Fibroblast of skin of right biceps (primary cell): ENCODE results near the gene NXPH2.
"Not testable (repeated sequence)": the region's sequence is repeated elsewhere in the genome, so short reads cannot be mapped to it uniquely, and the experiment has no call there.

Experiments used
- DNase-seq: peaks from one replicate; pipeline ENCODE4 v3.0.0-alpha.2; 2013

NXPH2 gene

DNA sequence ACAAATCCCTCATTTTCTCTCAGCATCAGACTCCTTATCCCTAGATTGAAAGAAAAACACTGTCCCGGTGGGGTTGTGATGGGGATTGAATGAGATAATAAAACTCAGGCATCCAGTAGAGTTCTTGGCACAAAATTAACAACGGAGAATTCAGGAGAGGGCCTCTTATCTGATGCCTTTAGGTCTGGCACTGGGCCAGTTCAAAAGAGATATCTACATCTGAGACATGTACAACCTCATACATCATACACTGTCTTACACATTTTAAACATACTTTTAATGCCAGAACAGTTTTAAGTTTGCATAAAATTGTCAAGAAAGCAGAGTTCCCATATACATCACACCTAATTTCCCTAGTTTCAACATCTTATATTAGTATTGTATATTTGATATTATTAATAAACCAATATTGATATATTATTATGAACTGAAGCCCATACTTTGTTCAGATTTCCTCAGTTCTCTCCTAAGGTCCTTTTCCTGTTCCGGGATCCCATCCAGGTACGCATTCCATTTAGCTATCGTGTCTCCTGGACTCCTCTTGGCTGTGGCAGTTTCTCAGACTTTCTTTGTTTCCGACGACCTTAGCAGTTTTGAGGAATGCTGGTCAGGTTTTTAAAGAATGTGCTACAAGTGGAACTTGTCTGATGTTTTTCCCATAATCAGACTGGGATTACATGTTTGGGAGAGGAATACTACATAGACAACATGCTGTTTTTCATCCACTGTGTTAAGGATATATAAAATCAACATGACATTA, 27.8 kb downstream of the NXPH2 start:
- peak; percentile 66 for DNase-seq

- DNase-seq = no peak
Measured at GRCh38 chr2:138744713-138745112, 35.5 kb downstream of the NXPH2 start.

DNA sequence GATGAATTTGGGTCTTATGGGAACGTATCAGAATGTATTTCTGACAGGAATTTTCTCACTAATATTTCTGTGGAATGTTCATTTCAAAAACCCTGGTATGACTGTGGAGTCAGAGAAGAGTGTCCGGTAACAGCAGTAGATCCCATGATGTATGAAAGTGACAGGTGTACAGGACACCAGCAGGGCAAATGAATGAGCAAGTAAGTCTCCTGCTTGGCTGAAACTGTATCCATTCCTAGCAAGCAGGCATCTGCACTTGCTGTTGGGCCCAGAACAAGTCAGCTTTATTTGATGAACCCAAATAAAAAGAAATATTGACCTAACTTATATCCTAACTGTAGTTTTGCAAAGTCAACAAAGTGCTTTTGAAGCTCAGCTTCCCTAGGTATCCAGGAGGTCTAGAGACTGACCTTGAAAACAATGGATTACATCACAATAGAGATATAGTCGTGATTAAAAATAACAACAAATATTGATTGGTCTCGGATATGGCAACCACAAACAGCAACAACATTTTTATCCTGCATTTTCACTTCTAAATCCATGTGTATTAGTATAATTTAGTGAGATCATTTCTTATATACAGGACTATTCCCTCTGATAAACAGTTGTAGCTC, 37.6 kb downstream of the NXPH2 start:
- DNase-seq = no peak

- no peak for DNase-seq
Measured at GRCh38 chr2:138741851-138742250, 38.3 kb downstream of the NXPH2 start.

GRCh38 chr2:138737009-138737554, 43.1 kb downstream of the NXPH2 start:
- DNase-seq = not testable (repeated sequence)

- no peak for DNase-seq
Measured at GRCh38 chr2:138732651-138733050, 47.5 kb downstream of the NXPH2 start.

DNA sequence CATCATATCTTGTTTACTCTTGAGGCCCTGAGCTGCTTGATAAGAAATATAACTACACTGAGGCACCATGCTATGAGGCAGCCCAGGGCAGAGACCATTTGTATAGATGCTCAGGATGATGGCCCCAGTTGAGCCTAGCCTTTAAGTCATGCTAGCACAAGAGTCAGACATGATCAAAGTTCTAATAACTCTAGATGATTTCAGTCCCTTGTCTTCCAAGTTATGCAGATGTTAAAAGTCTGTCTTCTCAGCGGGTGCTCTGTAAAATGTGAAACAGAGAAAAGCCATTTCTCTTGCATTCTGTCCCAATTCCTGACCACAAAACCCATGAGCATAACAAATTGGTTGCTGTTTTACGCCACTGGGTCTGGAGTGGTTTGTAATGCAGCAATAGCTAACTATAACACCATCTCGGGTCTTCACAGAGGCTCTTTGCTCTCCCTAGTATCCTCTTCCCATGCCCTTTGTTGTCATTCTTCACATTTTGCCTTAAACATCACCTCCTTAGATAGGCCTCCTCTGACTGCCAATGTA, 49.6 kb downstream of the NXPH2 start:
- no peak for DNase-seq

DNA sequence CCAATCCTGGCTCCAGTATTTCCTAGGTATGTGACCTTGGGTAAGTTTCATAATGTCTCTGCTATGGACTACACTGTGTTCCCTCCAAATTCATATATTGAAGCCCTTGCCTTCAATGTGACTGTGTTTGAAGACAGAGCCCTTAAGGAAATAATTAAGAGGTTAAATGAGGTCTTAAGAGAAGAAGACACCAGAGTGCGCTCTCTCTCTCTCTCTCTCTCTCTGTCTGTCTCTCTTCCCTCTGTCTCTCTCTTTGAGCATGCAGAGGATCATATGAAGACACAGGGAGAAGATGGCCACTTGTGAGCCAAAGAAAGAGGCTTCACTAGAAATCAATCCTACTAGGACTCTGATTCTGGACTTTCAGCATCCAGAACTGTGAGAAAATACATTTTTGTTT, 52.2 kb downstream of the NXPH2 start:
- DNase-seq = no peak

- DNase-seq = no peak
Measured at GRCh38 chr2:138726681-138727080, 53.5 kb downstream of the NXPH2 start.

GRCh38 chr2:138724729-138725459, 55.3 kb downstream of the NXPH2 start:
- no peak for DNase-seq

GRCh38 chr2:138724327-138724726, 55.9 kb downstream of the NXPH2 start:
- no peak for DNase-seq

DNA sequence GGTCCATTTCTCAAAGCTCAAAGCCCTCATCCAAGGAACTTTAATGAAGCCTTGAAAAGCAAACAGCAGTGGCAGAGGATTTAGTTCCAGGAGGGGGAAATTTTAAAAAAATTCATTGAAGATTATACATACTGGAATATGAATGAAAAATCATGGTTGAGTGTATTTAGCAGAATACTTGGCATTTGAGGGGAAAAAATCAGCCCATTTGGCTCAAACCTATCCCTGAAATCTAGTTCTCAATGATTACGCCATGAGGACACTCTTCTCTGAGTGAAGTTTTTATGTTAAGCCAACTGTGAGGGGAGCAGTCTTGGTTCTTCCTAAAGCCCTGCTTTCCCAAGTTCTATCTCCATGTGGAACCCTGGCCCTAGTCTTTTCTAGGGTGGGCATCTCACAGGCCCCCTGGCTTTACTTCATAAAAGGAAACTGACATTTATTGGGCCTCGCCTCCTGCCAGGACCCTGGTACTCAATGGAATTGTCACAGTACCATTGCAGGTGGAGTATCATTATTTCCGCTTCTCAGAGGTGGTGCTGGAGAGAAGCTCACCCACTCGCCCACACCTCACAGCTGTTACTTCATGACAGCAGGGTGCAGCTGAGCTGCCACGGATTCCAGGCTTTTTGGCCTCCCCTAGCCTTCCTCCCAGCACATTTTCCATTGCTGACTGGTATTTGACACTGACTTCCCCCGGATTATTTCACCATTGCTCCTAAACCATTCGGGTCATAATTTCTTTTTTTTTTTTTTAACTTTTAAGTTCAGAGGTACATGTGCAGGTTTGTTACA, 56.8 kb downstream of the NXPH2 start:
- DNase-seq = no peak

DNA sequence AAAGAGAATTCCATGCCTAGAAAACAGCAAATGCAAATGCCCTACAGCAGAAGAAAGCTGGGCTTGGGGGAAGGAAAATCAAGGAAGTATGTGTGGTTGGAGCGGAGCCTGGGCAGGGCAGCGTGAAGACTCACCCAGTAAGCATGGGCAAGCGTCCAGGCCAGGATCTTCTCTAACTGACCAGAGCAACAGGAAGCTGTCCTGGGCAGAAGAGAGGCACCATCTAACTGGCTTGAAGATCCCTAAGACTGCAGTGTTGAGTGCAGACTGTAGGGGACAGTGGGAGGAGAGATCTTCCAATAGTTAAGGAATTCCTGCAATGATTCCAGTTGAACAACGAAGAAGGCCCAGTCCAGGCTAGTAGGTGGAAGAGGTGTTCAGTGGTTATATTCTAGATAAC, 57.9 kb downstream of the NXPH2 start:
- DNase-seq = no peak

- no peak for DNase-seq
Measured at GRCh38 chr2:138720035-138720838, 60.0 kb downstream of the NXPH2 start.

- no peak for DNase-seq
Measured at GRCh38 chr2:138718405-138718804, 61.8 kb downstream of the NXPH2 start.

DNA sequence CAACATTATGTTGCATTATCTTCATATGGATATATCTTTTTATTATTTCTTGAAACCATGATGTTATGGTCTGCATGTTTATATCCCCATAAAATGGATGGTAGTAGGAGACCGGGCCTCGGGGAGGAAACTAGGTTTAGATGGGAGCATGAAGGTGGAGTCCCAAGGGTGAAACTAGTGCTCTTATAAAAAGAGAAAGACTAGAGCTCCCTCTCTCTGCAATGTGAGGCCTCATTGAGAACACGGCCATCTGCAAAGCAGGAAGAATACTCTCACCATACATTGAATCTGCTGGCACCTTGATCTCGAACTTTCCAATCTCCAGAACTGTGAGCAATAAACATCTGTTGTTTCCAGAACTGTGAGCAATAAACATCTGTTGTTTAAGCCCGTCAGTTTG, 64.0 kb downstream of the NXPH2 start:
- DNase-seq = no peak

DNA sequence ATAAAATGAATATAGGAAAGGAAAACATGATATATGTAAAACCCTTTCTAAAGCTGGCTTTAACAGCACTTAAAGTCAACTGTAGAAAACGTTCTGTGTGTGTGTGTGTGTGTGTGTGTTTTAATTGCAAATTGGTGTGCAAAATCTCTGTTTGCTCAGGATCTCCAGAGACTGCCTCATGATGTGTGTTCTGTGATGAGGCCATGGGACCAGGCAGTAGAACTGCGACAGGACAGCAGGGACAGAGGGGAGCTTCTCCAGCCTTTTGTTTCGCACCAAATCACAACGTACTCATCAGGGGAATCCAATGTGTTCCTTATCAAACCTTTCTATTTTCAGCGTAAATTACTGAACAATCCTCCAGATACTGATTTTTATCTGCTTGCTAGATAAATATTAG, 66.7 kb downstream of the NXPH2 start:
- DNase-seq = no peak

DNA sequence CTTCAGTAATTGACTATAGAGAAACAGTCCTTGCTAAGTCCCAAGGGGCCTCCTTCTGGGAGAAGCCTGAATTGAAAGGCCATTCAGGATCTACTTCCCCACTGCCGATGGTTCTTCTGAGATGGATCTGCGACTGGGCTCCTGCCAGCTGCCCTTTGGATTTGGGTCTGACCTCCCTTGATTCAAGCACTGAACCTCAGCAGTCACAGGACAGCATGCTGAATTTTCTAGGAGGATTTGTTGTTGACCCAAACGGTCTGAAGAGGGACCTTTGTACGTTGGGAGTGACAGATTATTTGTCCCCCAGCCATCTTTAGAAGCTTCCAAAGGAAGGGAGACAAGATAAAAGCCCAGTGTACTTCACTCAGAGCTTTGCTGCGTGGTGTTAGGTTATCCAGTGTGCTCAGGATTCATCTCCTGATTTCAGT, 67.1 kb downstream of the NXPH2 start:
- no peak for DNase-seq

GRCh38 chr2:138712212-138712979, 67.8 kb downstream of the NXPH2 start:
- peak; percentile 21 for DNase-seq

DNA sequence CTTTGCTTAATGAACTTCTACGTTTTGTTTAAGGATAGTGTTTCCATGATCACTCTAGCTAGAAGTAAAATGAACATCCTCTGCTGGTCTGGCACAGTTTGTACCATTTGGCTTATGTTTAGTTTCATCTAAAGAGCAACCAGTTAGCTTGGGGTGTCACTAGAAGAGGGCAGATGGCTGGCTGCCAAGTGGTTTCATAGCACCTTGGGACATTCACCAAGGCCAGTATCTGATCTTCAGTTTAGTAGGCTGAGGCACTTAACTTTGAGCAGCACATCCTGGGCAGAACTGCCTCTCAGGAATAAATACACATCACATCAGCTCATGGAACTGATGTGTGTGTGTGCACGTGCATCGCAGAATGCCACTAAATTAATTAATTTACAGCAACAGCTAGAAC, 68.4 kb downstream of the NXPH2 start:
- DNase-seq = no peak

DNA sequence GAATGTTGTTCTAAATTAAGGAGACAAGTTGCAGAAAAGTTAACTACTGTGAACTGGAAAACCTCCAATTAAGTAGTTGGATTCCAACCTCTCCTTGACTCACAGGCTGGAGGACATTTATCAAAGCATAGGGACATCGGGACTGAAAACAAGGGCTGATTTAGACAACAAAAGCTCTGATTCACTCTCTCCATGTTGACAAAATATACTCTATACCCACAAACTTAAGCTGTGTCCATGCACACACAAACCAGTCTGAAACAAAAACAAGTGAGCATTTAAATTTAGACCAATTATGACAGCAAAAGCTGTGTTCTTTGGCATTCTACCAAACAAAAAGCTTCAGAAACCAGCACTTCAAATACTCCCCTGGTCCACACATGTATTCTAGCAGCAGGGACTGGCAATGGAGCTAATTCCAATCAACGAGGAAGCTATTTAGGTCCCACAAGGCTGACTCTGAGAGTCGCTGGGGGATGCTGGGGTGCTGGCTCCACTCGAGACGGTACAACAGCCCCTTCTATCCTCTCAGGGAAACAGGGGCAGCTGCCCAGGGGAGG, 71.4 kb downstream of the NXPH2 start:
- peak; percentile 75 for DNase-seq
